Suprapubic skin (tissue), 4 donors: ENCODE measurements around the gene SNN.

Experiments used
- POLR2A ChIP-seq, 2 donors: fragments of 450-650 bp; IDR thresholded peaks; one replicate each; pipeline ENCODE4 v1.6.1; 2017; ENCODE audit warnings: antibody characterized with exemption in 2 of 2, mild to moderate bottlenecking in 2 of 2, moderate library complexity in 2 of 2
- POLR2AphosphoS5 ChIP-seq, 3 donors: sonication (generic); formaldehyde crosslinking; IDR thresholded peaks; one replicate each; pipeline ENCODE4 v1.6.1; 2017; ENCODE audit warnings: antibody characterized with exemption in 3 of 3
- TF ChIP-seq, protein P1 (sequence below), 2 donors: fragments of 200-600 bp in 1 of 2; fragments of 450-650 bp in 1 of 2; sonication (generic) in 1 of 2; IDR thresholded peaks; one replicate each; pipeline ENCODE4 v1.5.1; 2016 to 2019; ENCODE audit warnings: antibody characterized with exemption in 2 of 2, mild to moderate bottlenecking in 1 of 2, moderate library complexity in 1 of 2

DNA sequence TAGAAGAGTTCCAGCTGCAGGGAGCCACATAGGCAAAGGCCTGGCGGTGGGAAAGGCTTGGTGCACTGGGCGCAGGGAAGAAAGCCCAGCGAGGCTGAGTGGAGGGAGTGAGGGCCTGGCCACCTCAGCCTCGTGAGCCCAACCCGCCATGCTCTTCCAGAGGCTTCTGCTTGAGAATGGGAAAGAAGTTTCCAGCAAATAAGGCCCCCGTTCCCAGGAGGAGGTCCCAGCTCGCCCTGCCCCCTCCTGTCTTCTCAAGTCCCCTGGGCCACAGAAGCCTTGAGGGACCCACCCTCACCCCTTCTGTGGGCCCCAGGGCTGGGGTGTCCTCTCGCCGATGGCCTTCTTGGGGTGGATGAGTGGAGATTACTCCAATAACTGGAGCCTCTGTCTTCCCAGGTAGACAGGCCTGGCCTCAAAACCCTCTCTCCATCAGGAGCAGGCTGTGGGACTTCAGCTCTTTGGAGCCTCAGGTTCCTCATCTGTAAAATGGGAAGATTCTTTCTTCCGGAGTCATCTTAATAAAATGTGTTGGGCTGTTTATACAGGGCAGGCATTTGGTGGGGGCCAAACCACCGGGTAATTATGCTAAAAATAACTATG lies 933 bp upstream of the SNN start:
- TF ChIP-seq, protein P1, sequence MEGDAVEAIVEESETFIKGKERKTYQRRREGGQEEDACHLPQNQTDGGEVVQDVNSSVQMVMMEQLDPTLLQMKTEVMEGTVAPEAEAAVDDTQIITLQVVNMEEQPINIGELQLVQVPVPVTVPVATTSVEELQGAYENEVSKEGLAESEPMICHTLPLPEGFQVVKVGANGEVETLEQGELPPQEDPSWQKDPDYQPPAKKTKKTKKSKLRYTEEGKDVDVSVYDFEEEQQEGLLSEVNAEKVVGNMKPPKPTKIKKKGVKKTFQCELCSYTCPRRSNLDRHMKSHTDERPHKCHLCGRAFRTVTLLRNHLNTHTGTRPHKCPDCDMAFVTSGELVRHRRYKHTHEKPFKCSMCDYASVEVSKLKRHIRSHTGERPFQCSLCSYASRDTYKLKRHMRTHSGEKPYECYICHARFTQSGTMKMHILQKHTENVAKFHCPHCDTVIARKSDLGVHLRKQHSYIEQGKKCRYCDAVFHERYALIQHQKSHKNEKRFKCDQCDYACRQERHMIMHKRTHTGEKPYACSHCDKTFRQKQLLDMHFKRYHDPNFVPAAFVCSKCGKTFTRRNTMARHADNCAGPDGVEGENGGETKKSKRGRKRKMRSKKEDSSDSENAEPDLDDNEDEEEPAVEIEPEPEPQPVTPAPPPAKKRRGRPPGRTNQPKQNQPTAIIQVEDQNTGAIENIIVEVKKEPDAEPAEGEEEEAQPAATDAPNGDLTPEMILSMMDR (IDR thresholded peaks at IDR 0.05), result no peak
- TF ChIP-seq POLR2A (IDR thresholded peaks at IDR 0.05), result no peak
- TF ChIP-seq POLR2AphosphoS5 (IDR thresholded peaks at IDR 0.05), result no peak
